Measurements from ENCODE around the gene CDH4. TPM values are rescaled to one million over a fixed set of nuclear protein-coding genes. Genes with fewer than 3 reads are reported as not detected.

The CDH4 gene
- total and polyA plus RNA-seq, 2 donors (not counting 1 experiment from before 2014, with no cell fraction given) = not detected

GRCh38 chr20:61295249-61295648 lies 43.2 kb downstream of the CDH4 start:
- Mint-ChIP-seq H3K4me3 (no peak overlapping the region), H3K9me3 (ENCODE audit: insufficient read depth) (no peaks in the 10 kb centered on the region), H3K27ac (no peak overlapping the region), H3K4me1 (no peaks in the 10 kb centered on the region), H3K27me3 (no peaks in the 10 kb centered on the region)
- no peak for DNase-seq
- H3K9me3 ChIP-seq (ENCODE audit: control extremely low read depth in 1 of 3, control insufficient read depth in 2 of 3, insufficient read depth in 1 of 3, low read length in 2 of 3) = peaks cover 0 to 55% (median 0%) of the 10 kb centered on the region in 3 donors
- TF ChIP-seq CTCF (IDR thresholded peaks at IDR 0.05) (no peak), EZH2 (IDR thresholded peaks at IDR 0.05; ENCODE audit: borderline replicate concordance, insufficient read depth, low read depth, low read length, poor library complexity, severe bottlenecking) (no peak)
- H3K36me3 ChIP-seq (replicated peaks in 1 of 2; ENCODE audit: control extremely low read depth in 1 of 2, control insufficient read depth in 1 of 2, extremely low read depth in 1 of 2, insufficient read depth in 2 of 2, low read length in 1 of 2) = no peaks in the 10 kb centered on the region
- no peak overlapping the region for H3K27ac ChIP-seq (ENCODE audit: low read length in 2 of 2)
- no peaks in the 10 kb centered on the region for H3K79me2 ChIP-seq (ENCODE audit: control insufficient read depth, insufficient read depth, low read length)
- ChIA-PET POLR2A (no interaction called here), CTCF (no interaction called here)
- ATAC-seq (ENCODE audit: low read depth) = no peak
- no peak overlapping the region for H3K9ac ChIP-seq (ENCODE audit: low read length)
- no peaks in the 10 kb centered on the region for H3K27me3 ChIP-seq (replicated peaks in 1 of 4; ENCODE audit: control extremely low read depth in 1 of 4, control insufficient read depth in 3 of 4, insufficient read depth in 4 of 4, low read length in 3 of 4)
- H3K4me2 ChIP-seq (replicated peaks; ENCODE audit: low read depth, low read length, poor library complexity, severe bottlenecking) = no peak overlapping the region
- no peak overlapping the region for H2AFZ ChIP-seq (ENCODE audit: insufficient read depth, low read depth, low read length, poor library complexity, severe bottlenecking)
- no peak overlapping the region for H3K4me3 ChIP-seq (ENCODE audit: control extremely low read depth in 1 of 5, extremely low read depth in 1 of 5, insufficient read depth in 1 of 5, low read depth in 2 of 5, low read length in 4 of 5)
- no peaks in the 10 kb centered on the region for H3K4me1 ChIP-seq (ENCODE audit: control insufficient read depth in 2 of 2, insufficient read depth in 2 of 2, low read length in 2 of 2)
- WGBS (ENCODE audit: insufficient coverage) = 98% methylated on average over 13 of the region's 13 CpGs
- intact Hi-C loops (cut with micrococcal nuclease) = no loop called here
- H4K20me1 ChIP-seq (ENCODE audit: control insufficient read depth, insufficient read depth, low read length, poor library complexity, severe bottlenecking) = no peaks in the 10 kb centered on the region

GRCh38 chr20:61295682-61296628 lies 43.9 kb downstream of the CDH4 start:
- DNase-seq = no peak
- Histone ChIP-seq H4K20me1 (ENCODE audit: control insufficient read depth, insufficient read depth, low read length, poor library complexity, severe bottlenecking) (no peaks in the 10 kb centered on the region), H3K4me2 (replicated peaks; ENCODE audit: low read depth, low read length, poor library complexity, severe bottlenecking) (no peak overlapping the region), H3K9me3 (ENCODE audit: control extremely low read depth in 1 of 3, control insufficient read depth in 2 of 3, insufficient read depth in 1 of 3, low read length in 2 of 3) (peaks cover 0 to 57% (median 0%) of the 10 kb centered on the region in 3 donors), H3K4me3 (ENCODE audit: control extremely low read depth in 1 of 5, extremely low read depth in 1 of 5, insufficient read depth in 1 of 5, low read depth in 2 of 5, low read length in 4 of 5) (no peak overlapping the region), H3K4me1 (ENCODE audit: control insufficient read depth in 2 of 2, insufficient read depth in 2 of 2, low read length in 2 of 2) (no peaks in the 10 kb centered on the region), H3K9ac (ENCODE audit: low read length) (no peak overlapping the region), H2AFZ (ENCODE audit: insufficient read depth, low read depth, low read length, poor library complexity, severe bottlenecking) (no peak overlapping the region), H3K27ac (ENCODE audit: low read length in 2 of 2) (no peak overlapping the region), H3K27me3 (replicated peaks in 1 of 4; ENCODE audit: control extremely low read depth in 1 of 4, control insufficient read depth in 3 of 4, insufficient read depth in 4 of 4, low read length in 3 of 4) (no peaks in the 10 kb centered on the region), H3K36me3 (replicated peaks in 1 of 2; ENCODE audit: control extremely low read depth in 1 of 2, control insufficient read depth in 1 of 2, extremely low read depth in 1 of 2, insufficient read depth in 2 of 2, low read length in 1 of 2) (no peaks in the 10 kb centered on the region), H3K79me2 (ENCODE audit: control insufficient read depth, insufficient read depth, low read length) (no peaks in the 10 kb centered on the region)
- Mint-ChIP-seq H3K4me3 (no peak overlapping the region), H3K4me1 (no peaks in the 10 kb centered on the region), H3K9me3 (ENCODE audit: insufficient read depth) (no peaks in the 10 kb centered on the region), H3K27ac (no peak overlapping the region), H3K27me3 (no peaks in the 10 kb centered on the region)
- CTCF ChIA-PET = no interaction called here
- 79% methylated on average over 25 of the region's 33 CpGs for WGBS (ENCODE audit: insufficient coverage)
- intact Hi-C loops (cut with micrococcal nuclease) = no loop called here
- ATAC-seq (ENCODE audit: low read depth) = no peak
- TF ChIP-seq EZH2 (IDR thresholded peaks at IDR 0.05; ENCODE audit: borderline replicate concordance, insufficient read depth, low read depth, low read length, poor library complexity, severe bottlenecking) (no peak), CTCF (IDR thresholded peaks at IDR 0.05) (no peak)
- POLR2A ChIA-PET = no interaction called here

All from B cell (primary cell).